Epithelial cell of alveolus of lung (primary cell): ENCODE measurements around the gene AEBP2. TPM values are rescaled to one million over a fixed set of nuclear protein-coding genes. Genes with fewer than 3 reads are reported as not detected.

Experiments used
- total RNA-seq: library from RNA; depleted of rRNA; stranded (reverse); fragments of >200 nt; gene quantifications from 2 replicates; pipeline ENCODE4 v1.2.1, GENCODE V29; 2015

Gene AEBP2, protein sequence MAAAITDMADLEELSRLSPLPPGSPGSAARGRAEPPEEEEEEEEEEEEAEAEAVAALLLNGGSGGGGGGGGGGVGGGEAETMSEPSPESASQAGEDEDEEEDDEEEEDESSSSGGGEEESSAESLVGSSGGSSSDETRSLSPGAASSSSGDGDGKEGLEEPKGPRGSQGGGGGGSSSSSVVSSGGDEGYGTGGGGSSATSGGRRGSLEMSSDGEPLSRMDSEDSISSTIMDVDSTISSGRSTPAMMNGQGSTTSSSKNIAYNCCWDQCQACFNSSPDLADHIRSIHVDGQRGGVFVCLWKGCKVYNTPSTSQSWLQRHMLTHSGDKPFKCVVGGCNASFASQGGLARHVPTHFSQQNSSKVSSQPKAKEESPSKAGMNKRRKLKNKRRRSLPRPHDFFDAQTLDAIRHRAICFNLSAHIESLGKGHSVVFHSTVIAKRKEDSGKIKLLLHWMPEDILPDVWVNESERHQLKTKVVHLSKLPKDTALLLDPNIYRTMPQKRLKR
- total RNA-seq, result 9.3 and 17.6 TPM in 2 replicates

DNA sequence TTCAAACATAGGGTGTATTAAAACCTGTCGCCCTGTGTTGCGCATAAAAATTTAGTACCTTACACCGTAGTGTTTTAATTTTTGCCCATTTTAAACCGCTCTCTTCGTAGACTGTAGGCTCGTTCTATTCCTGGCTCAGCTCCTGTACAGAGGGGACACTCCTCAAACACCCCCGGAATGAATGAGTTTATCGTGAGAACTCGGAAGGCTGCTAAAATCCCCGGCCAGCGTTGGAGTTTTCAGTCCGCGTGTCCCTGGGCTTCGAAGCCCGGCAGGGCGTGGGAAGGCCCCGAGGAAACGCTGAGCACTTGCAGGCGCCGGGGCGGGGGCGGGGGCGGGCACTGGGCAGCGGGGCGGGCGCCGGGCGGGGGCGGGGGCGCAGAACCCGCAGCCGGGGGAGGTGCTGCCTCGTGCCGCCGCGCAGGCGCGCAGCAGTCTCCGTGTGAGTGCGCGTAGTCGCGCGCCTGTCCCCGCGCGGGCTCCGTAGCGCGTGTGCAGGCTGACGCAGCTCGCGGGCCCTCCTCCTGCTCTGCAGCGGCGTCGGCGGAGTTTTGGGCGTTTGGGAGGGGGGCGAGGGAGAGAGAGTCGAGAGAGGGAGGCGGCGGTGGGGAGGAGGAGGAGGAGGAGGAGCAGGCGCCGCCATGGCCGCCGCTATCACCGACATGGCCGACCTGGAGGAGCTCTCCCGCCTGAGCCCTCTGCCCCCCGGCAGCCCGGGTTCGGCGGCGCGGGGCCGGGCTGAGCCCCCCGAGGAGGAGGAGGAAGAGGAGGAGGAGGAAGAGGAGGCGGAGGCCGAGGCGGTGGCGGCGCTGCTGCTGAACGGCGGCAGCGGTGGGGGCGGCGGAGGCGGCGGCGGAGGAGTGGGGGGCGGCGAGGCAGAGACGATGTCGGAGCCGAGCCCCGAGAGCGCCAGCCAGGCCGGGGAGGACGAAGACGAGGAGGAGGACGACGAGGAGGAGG lies at the start of gene AEBP2:
Gene AEBP2, plus strand, starts transcription at position 434 of the 960 bp plus-strand sequence. Its CDS starts 208 bp downstream, at position 642.

